Kidney glomerular epithelial cell (primary cell): ENCODE results near the gene VGLL3.
"Not testable (repeated sequence)": the region's sequence is repeated elsewhere in the genome, so short reads cannot be mapped to it uniquely, and the experiment has no call there.

Experiments used
- DNase-seq: peaks from one replicate; lab custom pipeline; 2025; lab: John Stamatoyannopoulos, UW

VGLL3 gene

DNA sequence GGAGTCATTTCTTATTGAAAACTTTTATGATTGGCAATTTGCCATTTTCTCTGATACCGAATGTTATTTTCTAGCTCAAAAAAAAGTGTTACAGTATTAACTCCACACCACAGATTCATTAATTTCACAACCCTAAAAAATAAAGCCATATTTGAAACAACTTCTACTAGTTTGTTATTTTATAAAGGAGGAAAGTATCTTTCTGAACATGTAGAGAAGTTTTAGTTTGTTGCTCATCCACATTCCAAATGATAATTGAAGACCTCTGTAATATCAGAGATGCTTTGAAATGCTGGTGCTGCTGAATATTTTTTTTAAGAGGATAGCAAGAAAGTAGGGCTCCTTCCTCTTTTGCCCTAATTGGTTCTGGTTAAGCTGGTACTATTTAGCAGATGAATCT is 1.9 kb downstream of the VGLL3 start:
- DNase-seq = peak; percentile 4

GRCh38 chr3:86988235-86988634 is 2.7 kb downstream of the VGLL3 start:
- peak; percentile 69 for DNase-seq

- no peak for DNase-seq
Observed at GRCh38 chr3:86987421-86987715, 3.6 kb downstream of the VGLL3 start.

DNA sequence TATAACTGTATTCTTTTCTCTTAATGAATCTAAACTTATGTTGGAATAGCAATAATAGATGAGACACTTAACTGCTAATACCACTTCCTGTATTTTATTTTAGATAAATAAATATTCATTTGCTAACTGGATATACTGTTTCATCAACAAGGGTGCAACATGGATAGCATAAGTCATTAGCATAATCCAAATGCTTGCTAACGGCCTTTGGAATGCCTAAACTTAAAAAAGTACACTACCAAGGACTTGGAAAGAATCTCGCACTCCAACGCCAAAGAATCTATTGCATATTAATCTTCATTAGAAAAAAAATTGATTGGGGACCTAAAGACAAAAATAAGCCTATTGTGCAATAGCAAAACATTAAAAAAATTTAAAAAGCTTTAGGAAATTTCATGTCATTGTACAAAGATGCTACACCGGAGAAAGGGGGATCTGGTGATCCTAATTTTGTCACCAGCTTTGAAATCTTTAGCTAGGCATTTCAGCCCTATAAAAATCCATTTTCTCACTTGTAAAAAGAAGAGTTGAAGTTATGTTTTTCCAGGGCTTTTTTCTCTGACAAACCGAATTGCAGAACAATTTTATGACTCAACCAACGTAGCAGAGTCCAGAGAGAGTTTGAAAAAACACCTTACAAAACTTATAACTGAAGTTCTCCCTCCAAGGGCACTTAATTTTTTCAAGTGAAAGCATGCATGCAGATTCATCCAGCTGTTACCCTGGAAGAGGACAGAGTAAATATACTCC is 4.1 kb downstream of the VGLL3 start:
- DNase-seq = peak; percentile 20

- DNase-seq = no peak
Observed at GRCh38 chr3:86985181-86985826, 5.6 kb downstream of the VGLL3 start.

DNA sequence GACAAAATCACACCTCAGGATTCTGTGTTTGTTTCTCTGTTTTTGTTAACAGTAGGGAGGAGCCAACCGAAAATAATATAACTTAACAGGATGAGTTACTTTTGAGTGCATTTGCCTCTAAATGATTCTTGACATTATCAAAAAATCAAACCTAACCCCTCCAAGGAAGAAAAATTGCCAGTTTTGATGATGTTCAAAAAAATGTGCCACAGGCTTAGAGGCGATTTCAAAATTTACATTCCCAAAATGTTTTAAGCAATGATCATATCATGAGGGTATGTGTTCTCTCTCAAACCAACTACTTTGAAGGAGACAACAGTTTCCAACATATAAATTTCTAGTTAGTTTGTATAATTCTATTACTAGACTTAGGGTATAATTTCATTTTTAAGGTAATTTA is 6.7 kb downstream of the VGLL3 start:
- no peak for DNase-seq

- DNase-seq = no peak
Observed at GRCh38 chr3:86982883-86983282, 8.1 kb downstream of the VGLL3 start.

DNA sequence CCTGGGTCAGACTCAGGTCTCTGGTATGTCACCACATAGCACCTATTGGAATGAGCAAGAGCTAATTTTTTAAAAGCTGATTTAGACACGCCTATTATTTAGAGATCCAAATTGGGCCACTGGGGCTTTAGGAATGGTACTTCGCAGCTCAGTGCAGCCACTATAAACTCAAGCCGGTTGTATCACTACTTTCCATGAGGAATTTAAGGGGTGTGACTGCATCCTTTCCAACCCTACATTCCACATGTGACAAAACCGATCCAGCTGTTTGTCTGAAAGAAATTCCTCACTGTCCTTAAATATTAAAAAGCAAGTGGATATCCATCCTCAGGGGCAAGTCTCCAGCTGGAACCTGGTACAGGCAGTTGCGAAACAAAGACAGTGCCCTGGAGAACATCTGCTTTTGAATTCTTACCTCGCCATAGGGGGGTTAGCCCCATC is 12.8 kb downstream of the VGLL3 start:
- no peak for DNase-seq

DNA sequence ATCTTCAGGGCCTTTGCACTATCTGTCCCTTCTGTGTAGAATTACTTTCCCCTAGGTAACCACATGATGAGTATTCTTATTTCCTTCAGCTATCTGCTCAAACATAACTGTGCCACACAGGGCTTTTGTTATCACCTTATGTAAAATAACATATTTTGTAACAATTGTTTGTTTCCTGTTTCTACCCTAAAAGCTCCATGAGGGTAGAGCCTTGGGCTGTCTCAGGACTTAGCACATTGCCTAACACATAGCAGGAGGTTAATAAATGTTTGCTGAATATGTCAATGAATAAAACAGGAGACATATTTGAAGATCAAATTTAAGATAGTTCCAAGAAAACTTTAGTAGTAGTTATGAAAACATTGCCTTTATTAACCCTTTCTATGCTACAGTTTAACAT is 14.7 kb downstream of the VGLL3 start:
- no peak for DNase-seq

DNA sequence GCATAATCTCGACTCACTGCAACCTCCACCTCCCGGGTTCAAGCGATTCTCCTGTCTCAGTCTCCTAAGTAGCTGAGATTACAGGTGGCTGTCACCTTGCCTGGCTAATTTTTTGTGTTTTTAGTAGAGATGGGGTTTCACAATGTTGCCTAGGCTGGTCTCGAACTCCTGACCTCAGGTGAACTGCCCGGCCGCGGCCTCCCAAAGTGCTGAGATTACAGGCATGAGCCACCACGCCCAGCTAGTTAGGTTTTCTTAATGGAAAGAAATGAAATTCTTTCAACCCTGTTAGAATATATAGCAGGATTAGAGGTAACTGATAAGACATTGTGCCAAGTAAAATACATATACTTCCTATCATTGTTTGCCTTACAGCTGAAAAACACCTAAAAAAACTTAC is 16.8 kb downstream of the VGLL3 start:
- not testable (repeated sequence) for DNase-seq

- no peak for DNase-seq
Observed at GRCh38 chr3:86973440-86973839, 17.5 kb downstream of the VGLL3 start.

DNA sequence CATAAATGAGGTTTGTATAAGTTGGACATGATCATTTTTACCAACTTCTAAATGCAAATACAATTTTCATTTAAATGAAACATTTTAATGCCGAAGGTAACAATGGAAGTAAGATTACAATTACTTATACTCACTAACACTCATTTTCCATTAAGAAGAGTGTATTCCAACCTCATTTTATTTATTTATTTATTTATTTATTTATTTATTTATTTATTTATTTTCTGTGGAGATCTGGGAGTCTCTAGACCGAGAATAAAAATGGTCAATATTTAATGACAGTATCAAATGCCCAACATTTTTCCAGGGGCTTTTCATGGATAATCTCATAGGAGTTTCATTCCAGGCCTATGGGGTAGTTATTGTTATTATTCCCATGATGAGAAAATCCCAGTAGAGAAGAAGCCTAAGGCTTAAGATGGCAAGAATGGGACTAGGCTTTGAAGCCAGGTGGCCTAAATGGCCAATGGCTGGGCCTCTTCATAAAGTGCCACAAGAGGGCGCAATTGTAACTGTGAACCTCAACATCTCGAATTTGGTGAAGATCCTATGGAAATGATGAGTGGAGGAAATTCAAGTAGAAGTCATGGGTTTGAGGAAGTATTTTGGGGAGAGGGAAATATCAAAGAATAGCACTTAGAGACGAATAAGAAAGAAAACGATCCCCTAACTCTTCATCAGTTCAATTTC is 21.3 kb downstream of the VGLL3 start:
- no peak for DNase-seq

DNA sequence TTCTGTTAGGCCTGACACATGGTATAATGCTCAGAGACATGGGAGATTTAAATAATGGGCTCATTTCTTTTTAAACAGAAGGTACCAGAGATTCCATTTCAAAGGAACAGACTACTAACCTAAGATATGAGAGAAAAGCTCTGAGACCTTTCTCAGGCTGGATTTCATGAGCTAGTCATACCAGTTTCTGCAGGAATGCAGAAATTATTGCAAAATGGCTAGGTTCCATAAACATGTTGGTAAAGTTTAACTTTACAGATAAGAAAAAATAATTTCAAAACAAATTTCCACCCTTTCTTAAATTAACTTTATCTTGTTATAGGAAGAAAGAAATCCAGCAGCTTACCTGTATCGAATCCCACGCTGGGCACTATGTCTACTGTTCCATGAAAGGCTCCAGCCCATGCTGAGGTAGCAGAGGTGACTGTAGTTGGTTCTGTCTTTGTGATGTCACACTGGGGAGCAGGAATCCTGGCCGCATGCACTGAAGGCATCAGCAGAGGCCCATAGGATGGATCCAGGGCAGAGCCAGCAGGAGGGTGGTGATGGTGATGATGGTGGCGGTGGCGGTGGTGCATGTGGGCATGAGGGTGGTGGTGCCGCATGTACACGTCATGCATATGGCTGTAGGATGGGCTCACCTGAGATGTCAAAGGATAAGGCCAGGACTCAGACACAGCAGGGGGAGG is 22.6 kb downstream of the VGLL3 start:
- DNase-seq = no peak

GRCh38 chr3:86967062-86967461 is 23.9 kb downstream of the VGLL3 start:
- DNase-seq = no peak

DNA sequence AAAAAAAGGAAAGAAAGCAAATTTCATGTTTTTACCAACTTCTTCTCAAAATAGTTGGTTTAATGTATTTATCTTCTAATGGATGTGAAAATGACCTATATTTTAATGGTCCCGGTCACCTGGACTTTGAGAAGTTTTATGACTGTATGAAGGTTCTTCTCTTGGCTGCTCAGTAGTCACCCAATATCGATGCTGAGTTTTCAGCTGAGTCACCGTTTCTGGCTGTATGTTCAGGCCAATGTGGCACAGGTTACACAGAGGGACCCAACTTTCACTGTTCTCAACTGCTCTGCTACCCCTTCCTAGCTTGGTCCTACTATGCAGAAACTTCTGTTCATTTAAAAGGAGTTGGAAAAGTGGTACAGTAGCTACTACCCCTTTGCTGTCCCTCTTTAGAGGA is 25.8 kb downstream of the VGLL3 start:
- no peak for DNase-seq

DNA sequence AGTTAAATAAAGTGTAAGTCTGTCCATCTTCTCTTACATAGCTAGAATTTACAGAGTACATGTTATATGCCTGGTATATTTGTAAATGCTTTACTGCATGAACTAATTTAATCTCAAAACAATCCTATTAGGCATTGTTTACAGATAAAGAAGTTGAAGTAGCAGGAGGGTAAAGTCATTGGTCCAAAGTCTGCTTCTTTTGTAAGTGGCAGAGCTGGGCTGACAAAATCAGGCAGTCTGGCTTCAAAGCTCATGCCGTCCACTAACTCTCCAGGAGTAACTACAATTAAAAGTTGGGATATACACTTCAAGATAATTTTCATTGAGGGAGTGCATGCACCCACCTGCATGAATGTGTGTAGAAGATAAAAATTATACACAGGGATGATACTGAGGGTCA is 27.3 kb downstream of the VGLL3 start:
- DNase-seq = no peak

GRCh38 chr3:86961297-86961696 is 29.7 kb downstream of the VGLL3 start:
- peak; percentile 7 for DNase-seq

- no peak for DNase-seq
Observed at GRCh38 chr3:86960550-86960949, 30.4 kb downstream of the VGLL3 start.

DNA sequence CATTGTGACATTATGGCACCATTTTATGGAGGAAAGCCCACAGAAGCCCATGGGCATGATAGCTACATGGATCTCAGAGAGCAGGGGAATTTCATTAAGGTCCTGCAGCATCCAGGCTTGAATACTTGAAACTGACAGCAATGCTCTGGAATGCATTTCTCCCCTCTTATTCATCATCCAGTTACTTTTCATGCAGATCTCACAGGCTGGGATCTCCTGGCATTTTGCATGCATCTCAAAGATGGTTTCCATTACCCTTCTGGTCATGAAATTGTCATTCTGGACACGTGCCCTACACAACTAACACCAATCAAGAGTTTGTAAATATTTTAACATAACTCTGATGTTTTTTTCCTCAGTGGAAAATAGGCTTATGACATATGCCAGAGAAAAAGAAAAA is 32.4 kb downstream of the VGLL3 start:
- peak; percentile 37 for DNase-seq

DNA sequence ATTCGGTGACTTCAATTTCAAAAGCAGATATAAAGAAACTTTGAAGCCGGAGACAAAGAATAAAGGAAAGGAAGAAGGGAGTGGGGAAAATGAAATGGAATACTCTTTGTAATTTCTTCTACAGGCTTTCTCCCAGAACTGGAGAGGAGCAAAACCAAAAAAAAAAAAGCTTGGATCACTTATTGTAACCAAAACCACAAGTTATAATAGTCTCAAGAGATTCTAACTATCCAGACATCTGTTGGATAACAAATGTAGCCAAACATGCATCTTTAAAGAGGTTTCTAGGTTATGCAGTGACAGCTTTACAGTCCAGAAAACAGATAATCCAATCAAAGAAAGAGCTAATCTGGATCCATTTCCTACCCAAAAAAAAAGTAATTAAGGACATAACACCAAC is 36.2 kb downstream of the VGLL3 start:
- DNase-seq = no peak

GRCh38 chr3:86954226-86954625 is 36.7 kb downstream of the VGLL3 start:
- DNase-seq = no peak

DNA sequence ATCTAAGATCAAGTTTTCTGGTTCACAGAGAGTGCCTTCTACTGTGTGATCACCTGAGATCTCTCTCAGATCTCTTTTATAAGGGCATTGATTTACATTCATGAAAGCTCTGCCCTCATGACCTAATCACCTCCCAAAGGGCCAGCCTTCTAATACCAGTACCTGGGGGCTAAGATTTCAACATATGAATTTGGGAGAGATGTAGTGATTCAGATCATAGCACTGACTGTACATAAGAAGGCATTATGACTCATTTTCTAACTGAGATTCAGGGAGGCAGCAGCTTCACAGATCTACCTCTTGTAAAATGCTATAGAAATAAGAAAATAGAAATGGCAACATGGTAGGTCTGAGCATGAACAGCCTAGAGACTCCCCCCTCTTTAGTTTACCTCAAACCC is 39.6 kb downstream of the VGLL3 start:
- no peak for DNase-seq

GRCh38 chr3:86950717-86951116 is 40.2 kb downstream of the VGLL3 start:
- no peak for DNase-seq
